MCF 10A (cell line): Measurements from ENCODE around the gene TPRN. TPM values are rescaled to one million over a fixed set of nuclear protein-coding genes. Genes with fewer than 3 reads are reported as not detected.

Experiments
- BruUV-seq: library from RNA; stranded (reverse); fragments of 400-500 nt; replicated peaks from 2 replicates; lab custom pipeline; 2021; lab: Mats Ljungman, UMichigan
- CTCF ChIA-PET: fragments of 300-600 bp; sonication (Branson Sonifier 250); formaldehyde crosslinking; extraction: SDS; loops from one replicate; lab custom pipeline; 2021; ENCODE audit warnings: antibody characterized with exemption, inconsistent platforms; lab: Yijun Ruan, JAX
- POLR2A ChIA-PET: fragments of 300-600, 350-650 bp; sonication (Branson Sonifier 250); formaldehyde crosslinking; extraction: SDS; loops from one replicate; lab custom pipeline; 2020; ENCODE audit warnings: antibody characterized with exemption, inconsistent platforms; lab: Yijun Ruan, JAX
- DNase-seq: peaks from one replicate; pipeline ENCODE4 v3.0.0-alpha.2; 2018; ENCODE audit not compliant: unreplicated experiment
- H3K27ac Mint-ChIP-seq: one replicate; pipeline ENCODE4 v1.8.0; 2022; ENCODE audit warnings: mild to moderate bottlenecking, low read depth, mixed read lengths; ENCODE audit not compliant: unreplicated experiment
- H3K27me3 Mint-ChIP-seq: one replicate; pipeline ENCODE4 v1.8.0; 2022; ENCODE audit warnings: mixed read lengths; ENCODE audit not compliant: insufficient read depth, unreplicated experiment
- H3K36me3 Mint-ChIP-seq: one replicate; pipeline ENCODE4 v1.8.0; 2022; ENCODE audit warnings: mild to moderate bottlenecking, moderate library complexity, mixed read lengths; ENCODE audit not compliant: insufficient read depth, unreplicated experiment
- H3K4me1 Mint-ChIP-seq: one replicate; pipeline ENCODE4 v1.8.0; 2022; ENCODE audit warnings: mixed read lengths; ENCODE audit not compliant: insufficient read depth, unreplicated experiment
- H3K4me3 Mint-ChIP-seq: one replicate; pipeline ENCODE4 v1.8.0; 2022; ENCODE audit warnings: mild to moderate bottlenecking, moderate library complexity, mixed read lengths; ENCODE audit not compliant: unreplicated experiment
- H3K9me3 Mint-ChIP-seq: one replicate; pipeline ENCODE4 v1.8.0; 2022; ENCODE audit warnings: mixed read lengths; ENCODE audit not compliant: unreplicated experiment
- CTCF ChIP-seq: fragments of 200-600 bp; IDR thresholded peaks from one replicate; pipeline ENCODE4 v1.8.0; 2022; ENCODE audit warnings: antibody characterized with exemption, mild to moderate bottlenecking; ENCODE audit not compliant: unreplicated experiment
- intact Hi-C: fragments of 100-400 bp; cut with micrococcal nuclease; formaldehyde crosslinking; loops from 2 replicates; pipeline ENCODE4 v1.14.1; 2022
- total RNA-seq: library from RNA; stranded (reverse); gene quantifications from 2 replicates; pipeline ENCODE4 v1.2.3, GENCODE V29; 2022

TPRN gene
- total RNA-seq, 1 experiment from 2014 or later, result 13.4 TPM

- no peaks in the 10 kb centered on the region for H3K4me1 Mint-ChIP-seq
- BruUV-seq, result no TSS peak
Observed at GRCh38 chr9:137173796-137174664, 26.5 kb downstream of the TPRN start.

GRCh38 chr9:137172901-137173795 is 27.4 kb downstream of the TPRN start:
- DNase-seq, result no peak
- no peak for TF ChIP-seq CTCF
- H3K4me3 Mint-ChIP-seq, result no peak overlapping the region
- ChIA-PET POLR2A (interaction anchor here (0.6 to 1.1 kb wide), 4 partner anchors 44 to 268 kb away, joined by 3 read pairs; partner anchors contain the start of gene ENTPD8), CTCF (interaction anchor here (0.7 kb wide), 1 partner anchor 732 kb away, joined by 3 read pairs; no protein-coding TSS in a partner anchor)
- no peaks in the 10 kb centered on the region for H3K4me1 Mint-ChIP-seq
- H3K27ac Mint-ChIP-seq, result no peak overlapping the region
- H3K27me3 Mint-ChIP-seq, result no peaks in the 10 kb centered on the region
- H3K36me3 Mint-ChIP-seq, result peaks cover 1% of the 10 kb centered on the region
- no peaks in the 10 kb centered on the region for H3K9me3 Mint-ChIP-seq
- no TSS peak for BruUV-seq
- intact Hi-C loops, result loop anchor here (10.0 kb wide), 1 partner anchor 52 kb away; the partner anchor contains the start of genes CYSRT1, RNF208 and RNF224

More at GRCh38 chr9:137173796-137174664, 26.5 kb downstream of the TPRN start:
- peaks cover 6% of the 10 kb centered on the region for H3K36me3 Mint-ChIP-seq
- H3K9me3 Mint-ChIP-seq, result no peaks in the 10 kb centered on the region
- ChIA-PET POLR2A (interaction anchor here (0.6 to 1.1 kb wide), 2 partner anchors 44 to 90 kb away, joined by 3 to 4 read pairs; no protein-coding TSS in a partner anchor), CTCF (interaction anchor here (0.7 kb wide), 2 partner anchors 34 to 732 kb away, joined by 3 read pairs; no protein-coding TSS in a partner anchor)
- H3K4me3 Mint-ChIP-seq, result no peak overlapping the region
- intact Hi-C loops, result loop anchor here (10.0 kb wide), 1 partner anchor 51 kb away; the partner anchor contains the start of genes CYSRT1, RNF208 and RNF224
- H3K27me3 Mint-ChIP-seq, result no peaks in the 10 kb centered on the region
- no peak overlapping the region for H3K27ac Mint-ChIP-seq
- no peak for DNase-seq
- no peak for TF ChIP-seq CTCF

GRCh38 chr9:137171149-137171900 is 29.2 kb downstream of the TPRN start:
- ChIA-PET POLR2A (interaction anchor here (0.7 kb wide), 1 partner anchor 18 kb away, joined by 3 read pairs; the partner anchor contains the start of genes ANAPC2 and SSNA1), CTCF (interaction anchor here (0.6 to 0.9 kb wide), 4 partner anchors 24 to 92 kb away, joined by 3 to 4 read pairs (median 3); partner anchors contain the start of gene RNF224)
- no TSS peak for BruUV-seq
- no peak for DNase-seq
- Mint-ChIP-seq H3K9me3 (no peaks in the 10 kb centered on the region), H3K4me1 (no peaks in the 10 kb centered on the region), H3K27me3 (peaks cover 9% of the 10 kb centered on the region), H3K4me3 (no peak overlapping the region), H3K27ac (no peak overlapping the region), H3K36me3 (no peaks in the 10 kb centered on the region)
- intact Hi-C loops, result loop anchor here (10.0 kb wide), 1 partner anchor 53 kb away; the partner anchor contains the start of genes CYSRT1, RNF208 and RNF224
- TF ChIP-seq CTCF, result no peak
